Liver (tissue), 9 donors: ENCODE data around the gene FCSK. TPM values are rescaled to one million over a fixed set of nuclear protein-coding genes. Genes with fewer than 3 reads are reported as not detected.

Experiments used
- DNase-seq: peaks from one replicate; pipeline ENCODE4 v3.0.0-alpha.2; 2017; ENCODE audit warnings: low spot score
- H3K27ac ChIP-seq, 2 donors: one replicate each; pipeline ENCODE4 v1.7.0; 2013; ENCODE audit warnings: inconsistent platforms in 2 of 2, low read length in 2 of 2, control low read depth in 1 of 2, low read depth in 1 of 2, mild to moderate bottlenecking in 1 of 2
- H3K27me3 ChIP-seq, 4 donors: one replicate each; pipeline versions ENCODE4 v1.6.1 to v1.7.0; 2013; ENCODE audit warnings: low read length in 3 of 4, inconsistent platforms in 1 of 4, mild to moderate bottlenecking in 1 of 4, moderate library complexity in 1 of 4; ENCODE audit not compliant: control insufficient read depth in 4 of 4, insufficient read depth in 4 of 4
- H3K36me3 ChIP-seq, 4 donors: one replicate each; pipeline versions ENCODE4 v1.6.1 to v1.7.0; 2013; ENCODE audit warnings: low read length in 3 of 4, mild to moderate bottlenecking in 3 of 4, low read depth in 1 of 4, moderate library complexity in 1 of 4; ENCODE audit not compliant: control insufficient read depth in 4 of 4, insufficient read depth in 3 of 4
- H3K4me1 ChIP-seq, 4 donors: one replicate each; pipeline versions ENCODE4 v1.6.1 to v1.7.0; 2013; ENCODE audit warnings: low read length in 3 of 4, mild to moderate bottlenecking in 3 of 4, moderate library complexity in 1 of 4; ENCODE audit not compliant: control insufficient read depth in 4 of 4, insufficient read depth in 4 of 4
- H3K4me3 ChIP-seq, 3 donors: one replicate each; pipeline versions ENCODE4 v1.6.1 to v1.7.0; 2013; ENCODE audit warnings: low read length in 3 of 3, control low read depth in 1 of 3, low read depth in 1 of 3, mild to moderate bottlenecking in 1 of 3
- H3K9ac ChIP-seq, 2 donors: one replicate each; pipeline ENCODE4 v1.7.0; 2013; ENCODE audit warnings: low read length in 2 of 2, mild to moderate bottlenecking in 2 of 2, moderate library complexity in 2 of 2, control low read depth in 1 of 2, low read depth in 1 of 2
- H3K9me3 ChIP-seq, 4 donors: one replicate each; pipeline versions ENCODE4 v1.6.1 to v1.7.0; 2013; ENCODE audit warnings: low read length in 3 of 4; ENCODE audit not compliant: control insufficient read depth in 4 of 4
- ATF3 ChIP-seq: IDR thresholded peaks from 2 replicates; pipeline ENCODE4 v1.6.1; 2016; ENCODE audit warnings: antibody characterized with exemption
- CTCF ChIP-seq: fragments of 150-350 bp; IDR thresholded peaks from 2 replicates; pipeline ENCODE4 v1.5.1; 2017; ENCODE audit warnings: improper control_type of control experiment, low read depth, low read length; ENCODE audit not compliant: missing input control
- EGR1 ChIP-seq, 2 donors: IDR thresholded peaks; 2 replicates each; pipeline ENCODE4 v1.6.1; 2016 to 2018; ENCODE audit warnings: antibody characterized with exemption in 2 of 2, low read depth in 2 of 2
- FOXA1 ChIP-seq: IDR thresholded peaks from 2 replicates; pipeline ENCODE4 v1.6.1; 2016; ENCODE audit warnings: antibody characterized with exemption
- FOXA2 ChIP-seq: IDR thresholded peaks from 2 replicates; pipeline ENCODE4 v1.6.1; 2016; ENCODE audit warnings: antibody characterized with exemption
- HNF4A ChIP-seq, 2 donors: conservative IDR thresholded peaks; 2 replicates each; pipeline ENCODE4 v1.6.1; 2016; ENCODE audit warnings: antibody characterized with exemption in 2 of 2, mild to moderate bottlenecking in 2 of 2
- HNF4G ChIP-seq: IDR thresholded peaks from 2 replicates; pipeline ENCODE4 v1.6.1; 2016; ENCODE audit warnings: antibody characterized with exemption
- JUND ChIP-seq, 2 donors: IDR thresholded peaks; 2 replicates each; pipeline ENCODE4 v1.6.1; 2016; ENCODE audit warnings: antibody characterized with exemption in 2 of 2
- MAX ChIP-seq: IDR thresholded peaks from 2 replicates; pipeline ENCODE4 v1.6.1; 2016; ENCODE audit warnings: antibody characterized with exemption
- NR2F2 ChIP-seq: IDR thresholded peaks from 2 replicates; pipeline ENCODE4 v1.6.1; 2016; ENCODE audit warnings: antibody characterized with exemption
- RAD21 ChIP-seq, 2 donors: IDR thresholded peaks; 2 replicates each; pipeline ENCODE4 v1.6.1; 2016; ENCODE audit warnings: antibody characterized with exemption in 2 of 2, mild to moderate bottlenecking in 2 of 2
- REST ChIP-seq: IDR thresholded peaks from 2 replicates; pipeline ENCODE4 v1.6.1; 2016; ENCODE audit warnings: antibody characterized with exemption, mild to moderate bottlenecking
- RXRA ChIP-seq, 2 donors: IDR thresholded peaks; 2 replicates each; pipeline ENCODE4 v1.6.1; 2017 to 2018; ENCODE audit warnings: antibody characterized with exemption in 2 of 2, mild to moderate bottlenecking in 1 of 2
- SP1 ChIP-seq: IDR thresholded peaks from 2 replicates; pipeline ENCODE4 v1.6.1; 2018; ENCODE audit warnings: antibody characterized with exemption, mild to moderate bottlenecking
- YY1 ChIP-seq: IDR thresholded peaks from 2 replicates; pipeline ENCODE4 v1.6.1; 2016; ENCODE audit warnings: antibody characterized with exemption, mild to moderate bottlenecking
- ZBTB33 ChIP-seq: IDR thresholded peaks from 2 replicates; pipeline ENCODE4 v1.6.1; 2016; ENCODE audit warnings: antibody characterized with exemption
- WGBS: extraction: QIAGEN DNeasy Blood & Tissue Kit; methylation state at CpG from one replicate; pipeline ENCODE4 v1.1.7; 2013; 5-methylcytosine and 5-hydroxymethylcytosine counted together
- polyA plus RNA-seq, 2 donors: library from polyadenylated mRNA; stranded (reverse) in 1 of 2; unstranded in 1 of 2; fragments of 200-250 nt in 1 of 2; fragments of >200 nt in 1 of 2; fragmentation: Nextera tagmentation in 1 of 2; extraction: Ambion mirVana in 1 of 2; gene quantifications; one replicate each; pipeline versions ENCODE4 v1.2.1 to v1.2.3, GENCODE V29; 2013 to 2015
- total RNA-seq, 2 donors: library from RNA; depleted of rRNA; stranded (reverse); fragments of >200 nt; gene quantifications; one replicate each; pipeline ENCODE4 v1.2.3, GENCODE V29; 2014
- donor health status: healthy.
- donor health status: healthy.
- donor health status: healthy.
- donor health status: healthy.
- donor health status: healthy.

The FCSK gene
- total and polyA plus RNA-seq, 4 donors: 4.3 to 20.2 (median 8.5) TPM

GRCh38 chr16:70478912-70479341, 24.5 kb downstream of the FCSK start:
- H3K4me1 ChIP-seq: no peaks in the 10 kb centered on the region
- H3K27ac ChIP-seq: no peak overlapping the region
- 77% methylated on average over 10 of the region's 10 CpGs for WGBS
- no peak for TF ChIP-seq REST
- no peak for TF ChIP-seq RXRA (IDR thresholded peaks at IDR 0.05)
- no peak for TF ChIP-seq ATF3
- no peak for TF ChIP-seq NR2F2
- no peak for TF ChIP-seq YY1
- no peak for TF ChIP-seq FOXA2
- no peak for TF ChIP-seq EGR1 (IDR thresholded peaks at IDR 0.05; ENCODE audit: low read depth in 2 of 2)
- TF ChIP-seq ZBTB33: no peak
- peak in 1 of 2 donors; percentile 14 for TF ChIP-seq RAD21 (IDR thresholded peaks at IDR 0.05)
- no peaks in the 10 kb centered on the region for H3K27me3 ChIP-seq
- DNase-seq: no peak
- no peak overlapping the region for H3K9ac ChIP-seq
- no peaks in the 10 kb centered on the region for H3K9me3 ChIP-seq
- H3K4me3 ChIP-seq: no peak overlapping the region
- peaks cover 24 to 71% (median 39%) of the 10 kb centered on the region in 4 donors for H3K36me3 ChIP-seq

GRCh38 chr16:70480127-70481105, 26.0 kb downstream of the FCSK start:
- 94% methylated on average over 17 of the region's 17 CpGs for WGBS
- no peak for TF ChIP-seq NR2F2
- TF ChIP-seq EGR1 (IDR thresholded peaks at IDR 0.05; ENCODE audit: low read depth in 2 of 2): no peak
- no peak for TF ChIP-seq MAX
- no peak for TF ChIP-seq FOXA2
- no peak for TF ChIP-seq JUND (IDR thresholded peaks at IDR 0.05)
- TF ChIP-seq SP1: no peak
- TF ChIP-seq RAD21 (IDR thresholded peaks at IDR 0.05): no peak
- TF ChIP-seq ATF3: no peak
- no peak for TF ChIP-seq CTCF
- no peak for TF ChIP-seq HNF4A (conservative IDR thresholded peaks at IDR 0.05)
- TF ChIP-seq HNF4G: no peak
- no peak for TF ChIP-seq RXRA (IDR thresholded peaks at IDR 0.05)
- no peak for TF ChIP-seq YY1
- TF ChIP-seq ZBTB33: no peak
- no peak for TF ChIP-seq FOXA1
- DNase-seq: no peak
- Histone ChIP-seq H3K4me1 (no peaks in the 10 kb centered on the region), H3K27ac (no peak overlapping the region), H3K4me3 (no peak overlapping the region), H3K27me3 (no peaks in the 10 kb centered on the region), H3K9me3 (no peaks in the 10 kb centered on the region), H3K36me3 (peaks cover 19 to 61% (median 40%) of the 10 kb centered on the region in 4 donors), H3K9ac (no peak overlapping the region)
